Head of caudate nucleus (tissue), 42 donors: ENCODE data around the gene BSDC1.
"Not testable (repeated sequence)": the region's sequence is repeated elsewhere in the genome, so short reads cannot be mapped to it uniquely, and the experiment has no call there.

Experiments
- DNase-seq, 42 donors: peaks; one replicate each; pipeline versions ENCODE4 v3.0.0 to v3.0.0-alpha.2; 2020 to 2021; ENCODE audit warnings: mixed read lengths in 7 of 42
- intact Hi-C: fragments of 100-400 bp; cut with DNase I; formaldehyde crosslinking; loops from one replicate; pipeline ENCODE4 v1.15.0; 2022

Gene BSDC1

DNA sequence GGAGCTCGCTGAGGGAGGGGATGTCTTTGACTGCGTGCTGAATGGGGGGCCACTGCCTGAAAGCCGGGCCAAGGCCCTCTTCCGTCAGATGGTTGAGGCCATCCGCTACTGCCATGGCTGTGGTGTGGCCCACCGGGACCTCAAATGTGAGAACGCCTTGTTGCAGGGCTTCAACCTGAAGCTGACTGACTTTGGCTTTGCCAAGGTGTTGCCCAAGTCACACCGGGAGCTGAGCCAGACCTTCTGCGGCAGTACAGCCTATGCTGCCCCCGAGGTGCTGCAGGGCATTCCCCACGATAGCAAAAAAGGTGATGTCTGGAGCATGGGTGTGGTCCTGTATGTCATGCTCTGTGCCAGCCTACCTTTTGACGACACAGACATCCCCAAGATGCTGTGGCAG lies 30.5 kb downstream of the BSDC1 start:
- DNase-seq: no peak
- intact Hi-C loops: no loop called here

DNA sequence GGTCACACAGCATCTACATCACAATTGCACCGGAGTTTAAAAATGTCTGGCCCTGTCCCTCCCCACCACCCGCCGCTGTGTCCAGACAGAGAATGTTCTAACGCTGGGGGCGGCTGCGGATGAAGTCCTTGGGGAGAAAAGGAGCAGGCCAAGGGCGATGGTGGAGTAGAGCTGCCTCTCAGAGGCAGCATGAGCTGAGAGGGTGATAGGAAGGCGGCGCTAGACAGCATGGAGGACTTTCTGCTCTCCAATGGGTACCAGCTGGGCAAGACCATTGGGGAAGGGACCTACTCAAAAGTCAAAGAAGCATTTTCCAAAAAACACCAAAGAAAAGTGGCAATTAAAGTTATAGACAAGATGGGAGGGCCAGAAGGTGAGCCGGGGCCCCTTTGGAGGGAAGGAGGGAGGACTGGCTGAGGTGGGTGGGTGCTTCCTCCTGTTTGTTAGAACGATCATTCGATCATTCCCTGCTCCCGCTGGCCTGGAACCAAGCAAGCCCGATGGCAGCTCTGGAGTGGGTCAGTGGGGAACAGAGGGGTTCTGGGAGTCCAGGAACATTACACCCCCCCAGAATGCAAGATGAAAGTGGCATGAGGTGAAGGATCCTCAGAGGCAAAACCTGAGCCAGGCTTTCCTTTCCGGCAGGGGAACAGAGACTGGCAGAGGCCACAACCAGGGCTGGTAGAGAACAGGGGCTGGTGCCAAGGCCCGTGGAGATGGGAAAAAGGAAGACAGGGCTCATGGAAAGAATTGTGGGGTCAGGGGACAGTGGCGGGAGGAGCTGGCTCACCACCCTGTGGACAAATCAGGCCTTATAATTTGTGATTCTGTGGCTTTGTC lies 31.5 kb downstream of the BSDC1 start, which contains the start of the genes FAM229A and TSSK3:
FAM229A (minus strand) TSS at position 12 of the 840 bp plus-strand sequence. CDS start 394 bp downstream, outside the sequence.
TSSK3 (plus strand) TSS at position 66 of the 840 bp plus-strand sequence; CDS start at position 229, 163 bp downstream.
- intact Hi-C loops: no loop called here
- DNase-seq: peak in 1 of 42 donors; percentile 27

GRCh38 chr1:32361674-32362473 lies 32.4 kb downstream of the BSDC1 start:
- peak; percentile 53 to 91 (median 80) for DNase-seq

GRCh38 chr1:32361308-32361673 lies 33.0 kb downstream of the BSDC1 start:
- DNase-seq: peak in 20 of 42 donors; percentile 20 to 66 (median 45)

More at GRCh38 chr1:32361674-32362473, 32.4 kb downstream of the BSDC1 start:
- intact Hi-C loops: no loop called here

GRCh38 chr1:32358435-32358834 lies 35.8 kb downstream of the BSDC1 start:
- intact Hi-C loops: no loop called here

More at GRCh38 chr1:32361308-32361673, 33.0 kb downstream of the BSDC1 start:
- intact Hi-C loops: no loop called here

DNA sequence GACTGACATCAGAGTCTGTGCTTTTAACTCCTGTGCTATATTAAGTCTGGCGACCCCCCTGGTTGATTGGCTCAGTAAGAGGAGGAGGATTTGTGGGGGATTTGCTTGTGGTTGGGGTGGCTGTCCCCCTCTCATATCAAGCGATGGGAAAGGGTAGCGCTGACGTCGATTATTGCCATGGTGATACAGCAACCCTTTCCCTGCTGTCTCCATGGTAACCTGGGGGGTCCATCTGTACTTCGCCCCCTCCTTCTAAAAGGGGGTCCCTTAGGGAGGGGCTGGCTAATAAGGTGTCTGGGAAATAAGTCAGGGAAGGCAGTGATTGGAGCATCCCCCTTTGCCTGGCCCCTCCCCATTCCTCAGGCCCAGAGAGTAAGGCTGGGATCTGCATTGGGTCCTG lies 36.6 kb downstream of the BSDC1 start:
- intact Hi-C loops: no loop called here
- DNase-seq: no peak

More at GRCh38 chr1:32358435-32358834, 35.8 kb downstream of the BSDC1 start:
- DNase-seq: no peak

- intact Hi-C loops: no loop called here
- DNase-seq: no peak
Measured at GRCh38 chr1:32356478-32356877, 37.8 kb downstream of the BSDC1 start.

- intact Hi-C loops, DNase-seq: not testable (repeated sequence)
Measured at GRCh38 chr1:32355778-32356177, 38.5 kb downstream of the BSDC1 start.

DNA sequence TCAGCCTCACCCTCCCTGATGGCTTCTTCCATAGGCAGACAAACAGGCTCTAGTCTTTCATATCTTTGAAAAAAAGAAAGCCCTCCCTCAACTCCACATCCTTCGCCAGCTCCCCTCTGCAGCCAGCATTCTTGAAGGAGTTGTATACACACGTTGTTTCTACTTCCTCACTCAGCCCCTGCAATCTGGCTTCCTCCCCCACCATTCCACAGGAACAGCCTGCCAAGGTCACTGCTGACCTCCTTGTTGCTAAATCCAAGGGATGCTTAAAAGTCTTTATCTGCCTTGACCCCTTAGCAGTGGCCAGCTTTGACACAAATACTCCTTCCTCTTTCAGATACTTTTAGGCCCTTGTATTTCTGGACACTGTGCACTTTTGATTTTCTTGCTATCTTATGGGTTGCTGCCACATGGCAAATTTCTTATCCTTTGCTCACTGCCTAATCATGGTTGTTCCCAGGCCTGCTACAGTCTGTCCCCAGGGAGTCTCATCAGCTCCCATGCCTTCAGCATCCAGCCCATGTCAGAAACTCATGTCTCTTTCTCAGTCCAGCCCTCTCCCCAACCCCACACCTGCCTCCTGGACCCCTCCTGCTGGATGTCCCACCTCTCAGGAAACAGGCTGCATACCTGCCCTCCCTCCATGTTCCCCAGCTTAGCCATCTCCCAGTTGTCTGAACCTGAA lies 40.2 kb downstream of the BSDC1 start:
- intact Hi-C loops: no loop called here
- DNase-seq: no peak

DNA sequence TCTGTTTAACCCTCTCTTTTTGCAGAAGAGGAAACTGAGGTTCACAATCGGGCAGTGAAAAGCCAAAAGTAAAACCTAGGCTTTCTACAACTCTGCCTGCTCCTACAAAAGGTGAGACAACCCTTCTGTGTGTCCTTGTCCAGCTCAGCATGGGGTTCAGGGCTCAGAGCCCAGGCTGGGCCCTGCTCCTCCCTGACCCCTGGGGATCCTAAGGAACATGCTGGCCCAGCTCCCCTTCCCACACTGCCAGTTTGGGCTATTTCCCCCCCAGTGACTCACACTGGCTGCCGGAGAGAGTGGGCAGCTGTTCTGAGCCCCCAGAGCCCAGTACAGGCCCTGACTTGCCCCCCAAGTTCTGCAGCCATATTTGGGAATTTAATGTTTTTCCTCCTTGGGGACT lies 40.8 kb downstream of the BSDC1 start:
- no peak for DNase-seq

DNA sequence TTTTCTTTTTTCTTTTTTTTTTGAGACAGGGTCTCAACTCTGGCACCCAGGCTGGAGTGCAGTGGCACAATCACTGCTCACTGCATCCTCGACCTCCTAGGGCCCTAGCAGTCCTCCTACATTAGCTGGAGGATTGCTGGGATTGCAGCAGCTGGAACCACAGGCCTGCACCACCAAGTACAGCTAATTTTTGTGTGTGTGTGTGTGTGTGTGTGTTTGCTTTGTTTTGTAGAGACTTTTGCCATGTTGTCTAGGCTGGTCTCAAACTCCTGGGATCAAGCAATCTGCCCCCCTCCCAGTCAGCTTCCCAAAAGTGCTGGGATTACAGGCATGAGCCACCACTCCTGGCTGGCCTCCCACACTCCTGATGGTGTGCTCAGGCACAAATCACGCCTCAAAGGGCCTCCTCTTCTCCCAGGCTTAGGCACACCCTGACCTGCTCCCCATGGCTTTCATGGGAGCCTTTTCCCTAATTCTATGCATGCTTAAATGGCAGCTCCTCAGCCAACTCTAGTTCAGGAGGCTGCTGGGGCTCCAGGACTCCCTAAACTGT lies 41.3 kb downstream of the BSDC1 start:
- no peak for DNase-seq
- intact Hi-C loops: no loop called here

More for the DNA sequence above, 40.8 kb downstream of the BSDC1 start:
- intact Hi-C loops: no loop called here

DNA sequence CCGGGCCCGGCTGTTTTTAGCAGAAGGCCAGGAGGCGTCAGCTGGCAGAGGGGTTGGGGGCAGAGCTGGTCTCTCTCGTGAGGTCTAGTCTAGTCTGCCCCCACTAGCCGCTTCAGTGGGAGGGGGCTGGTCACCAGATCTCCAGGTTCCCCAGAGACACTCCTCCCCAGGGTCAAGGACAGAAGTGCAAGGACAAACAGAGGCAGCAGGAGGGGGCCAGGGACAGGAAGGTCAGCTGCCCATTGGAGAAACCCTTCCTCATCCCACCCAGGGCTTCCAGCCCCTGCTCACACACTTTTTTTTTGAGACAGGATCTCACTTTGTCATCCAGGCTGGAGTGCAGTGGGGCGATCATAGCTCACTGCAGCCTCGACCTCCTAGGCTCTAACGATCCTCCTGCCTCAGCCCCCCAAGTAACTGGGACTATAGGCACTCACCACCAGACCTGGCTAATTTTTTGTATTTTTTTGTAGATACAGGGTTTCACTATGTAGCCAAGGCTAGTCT lies 41.9 kb downstream of the BSDC1 start:
- DNase-seq: no peak
- intact Hi-C loops: no loop called here

- peak; percentile 80 to 97 (median 93) for DNase-seq
- intact Hi-C loops: loop anchor here (2.0 kb wide), 1 partner anchor 43 kb away; the partner anchor contains the start of gene BSDC1
Measured at GRCh38 chr1:32351399-32352238, 42.6 kb downstream of the BSDC1 start.

DNA sequence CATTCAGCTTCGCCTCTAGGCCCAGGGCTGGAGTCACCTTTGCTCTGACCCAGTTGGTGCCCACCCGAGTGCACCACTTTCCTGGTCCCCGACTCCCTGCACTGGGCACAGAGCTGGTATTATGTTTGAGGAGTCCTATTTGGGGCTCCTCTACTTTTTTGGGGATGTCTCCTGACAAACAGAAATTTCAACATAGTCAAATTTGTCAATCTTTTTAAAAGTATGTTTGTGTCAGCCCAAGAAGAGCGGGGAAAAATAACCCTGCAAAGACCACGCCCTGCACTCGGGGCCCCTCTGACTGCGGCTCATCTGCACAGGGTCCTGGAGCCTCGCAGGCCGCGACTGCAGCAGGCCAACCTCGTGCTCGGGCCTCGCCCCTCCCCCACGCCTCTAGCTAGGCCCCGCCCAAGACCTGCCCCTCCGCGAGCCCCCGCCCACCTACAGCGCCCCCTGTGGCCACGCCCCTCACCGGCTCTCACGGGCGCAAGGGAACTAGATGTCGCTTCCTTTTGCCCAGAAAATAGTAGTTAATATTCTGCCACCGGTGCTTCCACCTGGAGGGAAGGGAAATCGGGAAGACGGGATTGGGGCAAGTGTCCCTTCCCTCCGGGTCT lies 43.3 kb downstream of the BSDC1 start:
- DNase-seq: peak in 39 of 42 donors; percentile 58 to 89 (median 75)
- intact Hi-C loops: loop anchor here (2.0 kb wide), 1 partner anchor 44 kb away; the partner anchor contains the start of gene BSDC1

DNA sequence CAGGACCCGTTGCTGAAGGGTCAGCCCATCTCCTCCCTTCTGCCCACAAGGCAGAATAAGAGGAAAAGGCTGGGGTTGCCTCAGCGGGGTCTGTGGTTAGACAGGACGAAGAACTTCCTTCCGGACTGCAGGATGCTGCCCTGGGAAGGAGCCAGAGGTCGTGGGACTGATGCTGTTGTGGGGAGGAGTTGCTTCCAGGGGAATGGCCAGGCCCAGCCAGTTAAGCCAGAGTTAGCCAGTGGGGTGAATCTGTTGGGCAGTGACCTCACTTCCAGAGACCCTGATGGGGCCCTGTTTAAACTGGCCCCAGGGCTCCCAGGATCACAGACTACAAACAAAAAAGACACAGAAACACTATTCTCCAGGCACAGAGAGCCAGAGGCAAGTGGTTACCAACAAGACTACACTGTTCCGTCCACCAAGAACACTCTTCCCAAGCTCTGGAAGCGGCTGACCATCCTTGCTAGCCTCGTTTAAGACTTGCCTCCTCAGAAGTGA lies 45.0 kb downstream of the BSDC1 start:
- intact Hi-C loops: no loop called here
- peak in 4 of 42 donors; percentile 23 to 56 (median 40) for DNase-seq

- intact Hi-C loops: no loop called here
- no peak for DNase-seq
Measured at GRCh38 chr1:32346532-32347157, 47.6 kb downstream of the BSDC1 start.
